DMS79 treated with DMSO at 0.1 percent for 48 hours (cell line): ENCODE measurements around the gene EVL.
"Not testable (repeated sequence)": the region's sequence is repeated elsewhere in the genome, so short reads cannot be mapped to it uniquely, and the experiment has no call there.

Experiments
- DNase-seq: peaks from one replicate; lab custom pipeline; 2025; lab: John Stamatoyannopoulos, UW

The EVL gene

DNA sequence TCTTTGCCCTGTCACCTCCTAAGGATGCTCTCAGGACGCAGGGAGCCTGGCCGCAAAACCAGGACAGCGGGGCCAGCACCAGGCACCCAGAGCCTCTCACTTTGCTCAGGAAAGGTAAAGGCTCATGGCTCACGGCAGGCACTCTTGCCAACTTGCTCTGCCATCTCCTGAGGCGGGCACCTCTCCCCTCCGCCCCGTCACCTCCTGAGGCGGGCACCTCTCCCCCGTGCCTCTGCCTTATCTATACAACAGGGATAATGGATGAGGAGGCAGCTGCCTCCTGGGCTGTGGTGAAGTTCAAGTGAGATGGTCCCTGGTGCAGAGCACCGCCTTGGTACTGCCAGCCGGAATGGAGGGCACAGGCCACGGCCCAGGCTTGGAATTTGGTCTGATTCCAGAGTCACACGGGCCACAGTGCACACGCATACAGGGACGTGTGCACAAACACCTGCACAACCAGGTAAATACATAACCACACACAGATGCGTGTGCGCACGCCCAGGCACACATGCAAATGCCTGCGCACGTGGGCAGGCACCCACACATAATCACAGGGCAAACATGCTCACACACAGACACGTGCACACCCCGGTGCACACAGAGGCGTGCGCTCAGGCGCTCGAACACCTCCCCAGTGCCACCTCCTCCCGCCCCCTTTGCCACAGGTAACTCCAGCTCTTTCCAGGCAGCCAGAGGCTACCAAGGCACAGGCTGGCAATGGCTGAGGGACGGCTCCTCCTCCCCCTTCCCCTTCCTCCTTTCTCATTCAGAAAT is 82.7 kb downstream of the EVL start:
- DNase-seq: no peak

DNA sequence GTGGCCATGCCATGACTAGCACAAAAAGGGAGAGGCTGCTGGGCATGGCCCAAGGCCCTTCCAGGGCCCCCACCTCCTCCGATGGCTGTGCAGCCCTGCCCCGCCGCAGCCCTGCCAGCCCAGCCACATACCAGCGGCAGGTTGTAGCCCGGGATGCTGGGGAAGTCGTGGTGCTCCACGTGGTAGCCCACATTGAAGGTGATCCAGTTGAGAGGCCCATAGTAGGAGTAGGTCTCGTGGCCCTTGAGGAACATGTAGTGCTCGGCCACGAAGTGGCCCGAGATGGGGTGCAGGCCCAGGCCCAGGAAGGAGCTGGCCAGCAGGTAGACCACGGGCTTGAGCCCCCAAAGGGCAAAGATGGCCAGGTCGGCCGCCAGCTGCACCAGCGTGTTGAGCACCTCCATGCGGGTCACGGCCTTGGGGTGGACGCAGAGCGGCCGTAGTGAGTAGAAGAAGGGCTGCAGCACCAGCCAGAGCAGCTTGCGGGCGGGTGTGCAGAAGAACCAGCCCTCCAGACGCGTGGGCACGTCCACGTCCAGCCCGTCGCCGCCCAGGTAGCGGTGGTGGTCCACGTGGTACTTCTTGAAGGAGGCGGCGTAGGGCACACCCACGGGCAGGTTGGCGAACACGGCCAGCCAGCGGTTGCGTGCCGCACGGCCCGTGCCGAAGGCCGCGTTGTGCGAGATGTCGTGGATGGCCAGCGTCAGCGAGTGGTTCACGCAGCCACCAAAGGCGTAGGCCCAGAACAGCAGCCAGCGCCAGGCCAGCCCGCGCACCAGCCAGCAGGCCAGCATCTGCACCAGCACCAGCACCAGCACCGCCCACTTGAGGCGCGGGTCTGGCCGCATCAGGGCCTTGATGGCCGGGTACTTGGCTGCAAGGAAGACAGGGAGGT is 83.9 kb downstream of the EVL start:
- no peak for DNase-seq

DNA sequence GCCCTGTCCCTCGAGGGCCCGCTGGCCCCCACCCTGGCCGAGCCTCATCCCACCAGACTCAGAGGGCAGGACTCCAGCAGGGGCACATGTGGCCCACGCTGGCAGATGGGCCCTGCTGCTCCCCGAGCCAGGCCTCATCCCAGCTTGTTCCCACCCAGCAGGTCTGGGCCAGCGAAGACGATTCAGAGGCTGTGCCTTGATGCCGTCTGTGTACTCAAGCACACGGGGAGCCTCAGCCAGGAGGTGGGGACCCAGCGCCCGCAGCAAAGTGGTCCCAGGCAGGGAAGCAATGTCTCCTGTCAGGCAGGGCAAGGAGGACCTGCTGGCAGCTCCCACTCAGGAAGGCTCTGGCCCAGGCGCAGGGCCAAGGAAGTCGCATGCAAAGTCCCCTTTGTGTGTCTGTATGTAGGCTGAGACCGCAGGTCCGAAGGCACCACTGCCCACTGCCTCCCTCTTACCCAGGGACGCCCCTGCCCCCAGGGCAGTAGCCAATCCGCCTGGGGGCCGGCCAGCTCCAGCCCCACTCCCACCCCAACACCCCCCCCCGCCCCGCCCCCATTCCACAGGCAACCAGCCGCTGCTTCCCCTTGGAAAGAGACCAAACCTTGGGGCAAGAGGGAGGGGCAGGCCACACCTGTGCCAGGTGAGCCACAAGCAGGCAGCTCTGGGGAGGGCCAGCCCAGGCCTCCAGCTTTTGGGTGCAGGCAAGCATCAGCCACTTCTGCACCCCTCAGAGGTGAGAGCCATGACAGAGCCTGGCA is 84.8 kb downstream of the EVL start:
- peak; percentile 92 for DNase-seq

DNA sequence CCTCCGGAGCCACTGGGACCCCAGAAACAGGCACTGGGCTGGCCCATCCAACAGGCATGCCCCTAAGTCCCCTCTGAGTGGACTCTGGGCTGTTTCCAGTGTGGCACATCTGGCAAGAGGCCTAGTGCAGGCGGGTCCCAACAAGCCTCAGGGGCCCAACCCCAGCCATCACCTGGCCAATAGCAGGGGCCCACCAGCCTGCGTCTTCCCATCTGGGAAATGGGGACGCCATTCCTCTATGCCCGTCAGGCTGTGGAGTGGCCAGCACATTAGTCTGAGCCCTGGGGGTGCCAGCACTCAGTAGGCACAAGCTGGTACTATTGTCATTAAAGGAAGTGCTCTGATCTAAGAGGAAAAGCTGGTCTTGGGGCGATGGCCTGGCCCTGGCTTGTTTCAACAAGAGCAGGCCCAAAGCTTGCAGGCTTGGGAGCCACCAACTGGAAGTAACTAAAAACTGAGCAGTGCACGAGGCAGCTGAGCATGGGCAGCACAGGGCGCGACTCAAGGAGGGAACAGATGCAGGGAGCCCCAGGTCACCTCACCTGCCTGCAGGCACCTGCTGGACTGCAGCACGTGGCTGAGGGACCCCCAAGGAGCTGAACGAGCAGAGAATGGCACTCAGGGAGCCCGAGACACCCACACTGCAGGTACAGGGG is 85.8 kb downstream of the EVL start:
- peak; percentile 38 for DNase-seq

- DNase-seq: no peak
Measured at GRCh38 chr14:100152091-100152490, 86.9 kb downstream of the EVL start.

- DNase-seq: no peak
Measured at GRCh38 chr14:100153560-100153959, 88.3 kb downstream of the EVL start.

GRCh38 chr14:100155049-100155621 is 89.9 kb downstream of the EVL start:
- peak; percentile 93 for DNase-seq

DNA sequence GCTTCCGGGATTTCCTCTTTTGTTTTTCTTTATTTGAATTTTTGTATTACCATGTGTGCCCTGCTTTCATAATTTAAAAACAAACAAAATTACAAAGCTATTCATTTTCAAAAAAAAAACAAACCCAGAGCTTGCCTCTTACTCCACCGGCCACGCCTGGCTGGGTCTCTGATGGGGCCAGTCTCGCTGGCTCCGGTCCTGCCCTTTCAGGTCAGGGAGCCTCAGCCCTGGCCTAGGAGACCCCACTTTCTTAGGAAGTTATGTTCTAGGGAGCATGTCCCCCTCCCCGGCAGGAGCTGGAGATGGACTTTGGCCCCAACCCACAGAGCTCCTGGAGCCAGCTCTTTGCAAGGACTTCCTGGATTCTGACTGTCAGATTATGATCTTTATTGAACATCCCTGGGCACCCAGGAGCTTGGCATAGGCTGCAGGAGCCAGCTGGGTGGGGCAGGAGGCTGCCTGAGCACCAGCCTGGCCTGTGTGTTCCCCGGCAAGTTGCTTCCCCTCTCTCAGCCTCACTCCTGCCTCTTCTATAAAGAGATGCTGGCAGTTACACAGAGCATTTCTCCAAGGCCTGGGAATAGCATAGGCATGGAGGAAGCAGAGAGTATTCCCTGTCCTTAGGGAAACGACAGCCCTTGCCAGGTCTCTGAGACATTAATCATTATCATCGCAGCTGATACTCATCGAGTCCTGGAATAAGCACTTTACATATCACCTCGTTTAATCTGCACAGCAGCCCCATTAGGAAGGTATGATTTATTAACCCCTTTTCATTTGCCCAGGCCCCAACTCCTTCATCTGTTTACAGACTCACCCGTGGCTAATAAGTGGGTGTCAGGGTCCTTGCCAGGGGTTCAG is 90.8 kb downstream of the EVL start:
- peak; percentile 92 for DNase-seq

DNA sequence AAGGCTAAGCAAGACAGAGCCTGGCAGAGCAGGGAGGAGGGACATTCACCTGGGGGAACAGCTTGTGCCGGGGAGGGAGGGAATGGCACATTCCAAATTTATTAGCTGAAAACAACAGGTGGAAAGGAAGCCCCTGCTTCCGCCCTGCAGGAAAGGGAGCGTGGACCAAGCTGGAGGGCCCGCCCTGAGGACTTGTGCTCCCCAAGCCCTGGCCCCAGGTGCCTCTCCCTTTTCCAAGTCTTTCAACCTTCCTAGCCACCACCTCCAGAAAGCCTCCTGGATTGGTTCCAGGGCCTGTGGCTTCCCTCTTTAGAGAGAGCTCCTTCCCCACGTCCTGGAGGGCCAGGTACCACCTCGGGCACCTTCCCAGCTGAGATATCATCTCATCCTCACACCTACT is 91.6 kb downstream of the EVL start:
- DNase-seq: peak; percentile 51

DNA sequence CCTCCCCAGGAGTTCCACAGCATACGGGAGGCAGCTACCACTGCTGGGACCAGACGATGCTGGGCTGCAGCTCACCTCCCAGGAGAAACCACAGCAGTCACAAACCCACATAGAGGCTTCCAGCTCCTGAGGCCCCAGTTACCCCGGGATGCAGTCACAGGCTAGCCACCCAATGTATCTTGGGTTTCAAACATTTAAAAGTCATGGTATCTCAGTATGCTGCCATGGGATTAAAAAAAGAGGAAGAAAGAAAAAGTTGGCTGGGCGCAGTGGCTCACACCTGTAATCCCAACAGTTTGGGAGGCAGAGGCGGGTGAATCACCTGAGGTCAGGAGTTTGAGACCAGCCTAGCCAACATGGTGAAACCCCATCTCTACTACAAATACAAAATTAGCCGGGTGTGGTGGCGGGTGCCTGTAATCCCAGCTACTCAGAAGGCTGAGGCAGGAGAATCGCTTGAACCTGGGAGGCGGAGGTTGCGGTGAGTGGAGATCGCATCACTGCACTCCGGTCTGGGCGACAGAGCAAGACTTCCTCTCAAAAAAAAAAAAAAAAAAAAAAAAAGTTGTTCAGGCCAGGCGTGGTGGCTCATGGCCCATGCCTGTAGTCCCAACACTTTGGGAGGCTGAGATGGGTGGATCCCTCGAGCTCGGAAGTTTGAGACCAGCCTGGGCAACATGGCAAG is 92.5 kb downstream of the EVL start:
- not testable (repeated sequence) for DNase-seq

GRCh38 chr14:100158566-100159093 is 93.4 kb downstream of the EVL start:
- peak; percentile 62 for DNase-seq

- DNase-seq: peak; percentile 75
Measured at GRCh38 chr14:100159094-100159864, 94.1 kb downstream of the EVL start, which contains the start of gene DEGS2. Gene DEGS2, minus strand, starts transcription at chr14:100159645. Its CDS starts 58 bp downstream, at chr14:100159587.

- DNase-seq: no peak
Measured at GRCh38 chr14:100159865-100160533, 94.8 kb downstream of the EVL start.

GRCh38 chr14:100160534-100160916 is 95.3 kb downstream of the EVL start:
- no peak for DNase-seq

- DNase-seq: no peak
Measured at GRCh38 chr14:100165376-100165775, 100.2 kb downstream of the EVL start.

GRCh38 chr14:100165831-100166440 is 100.7 kb downstream of the EVL start:
- no peak for DNase-seq

- no peak for DNase-seq
Measured at GRCh38 chr14:100168506-100168905, 103.3 kb downstream of the EVL start.

- DNase-seq: no peak
Measured at GRCh38 chr14:100170880-100171279, 105.7 kb downstream of the EVL start.
